Testis (tissue), 5 donors: Measurements from ENCODE around the gene RAD23B. TPM values are rescaled to one million over a fixed set of nuclear protein-coding genes. Genes with fewer than 3 reads are reported as not detected.

Source experiments
- DNase-seq: peaks from one replicate; pipeline ENCODE4 v3.0.0-alpha.2; 2019
- H3K27ac ChIP-seq, 2 donors: fragments of 200-600 bp; sonication (generic); one replicate each; pipeline ENCODE4 v1.5.1; 2019
- H3K27me3 ChIP-seq: fragments of 200-600 bp; sonication (generic); one replicate; pipeline ENCODE4 v1.5.1; 2019
- H3K36me3 ChIP-seq: fragments of 200-600 bp; sonication (generic); one replicate; pipeline ENCODE4 v1.5.1; 2017; ENCODE audit warnings: low read depth; ENCODE audit errors: missing control alignments
- H3K4me1 ChIP-seq: fragments of 200-600 bp; sonication (generic); one replicate; pipeline ENCODE4 v1.5.1; 2019
- H3K4me3 ChIP-seq, 2 donors: fragments of 200-600 bp; sonication (generic); one replicate each; pipeline ENCODE4 v1.5.1; 2017 to 2019
- H3K9me3 ChIP-seq: fragments of 200-600 bp; sonication (generic); one replicate; pipeline ENCODE4 v1.5.1; 2017
- POLR2A ChIP-seq: fragments of 450-650 bp; IDR thresholded peaks from one replicate; pipeline ENCODE4 v1.6.1; 2017; ENCODE audit warnings: antibody characterized with exemption, mild to moderate bottlenecking, moderate library complexity
- WGBS, 2 donors: methylation state at CpG; one replicate each; pipeline ENCODE4 v1.1.5; 2018; 5-methylcytosine and 5-hydroxymethylcytosine counted together
- intact Hi-C: fragments of 100-400 bp; cut with DNase I; formaldehyde crosslinking; loops from one replicate; pipeline ENCODE4 v1.15.1; 2023; ENCODE audit warnings: low total_unique reads
- long read RNA-seq, 2 donors: transcript quantifications; one replicate each; lab custom pipeline, GENCODE V29; 2026
- polyA plus RNA-seq: library from polyadenylated mRNA; stranded (reverse); fragments of 350-450 nt; fragmentation: Illumina TruSeq; extraction: RNeasy Lipid Tissue Mini Kit (QIAGEN cat#74804); gene quantifications from one replicate; pipeline ENCODE4 v1.2.3, GENCODE V29; 2014; ENCODE audit warnings: low read depth, low replicate concordance; ENCODE audit not compliant: insufficient read depth
- total RNA-seq, 2 donors: library from RNA; depleted of rRNA; stranded (reverse); fragments of >200 nt; gene quantifications; one replicate each; pipeline ENCODE4 v1.2.3, GENCODE V29; 2016
- TF ChIP-seq, protein P1 (sequence below), 3 experiments: fragments of 450-650 bp in 2 of 3; fragments of 200-600 bp in 1 of 3; sonication (generic) in 1 of 3; IDR thresholded peaks; one replicate each; pipeline ENCODE4 v1.5.1; 2016 to 2019; ENCODE audit warnings: antibody characterized with exemption in 3 of 3, mild to moderate bottlenecking in 2 of 3, moderate library complexity in 1 of 3

RAD23B gene
- total RNA-seq: 100 to 1,000 TPM; 116 to 199 TPM
- 138 TPM for polyA plus RNA-seq
- long read RNA-seq, donor 1, full-length matches to known transcripts: 28 of 273 reads
- long read RNA-seq, donor 1, partial matches to known transcripts: 245 of 273 reads
- long read RNA-seq, donor 1, other reads (novel, unspliced or antisense): 0 of 273 reads
- long read RNA-seq, donor 2, full-length matches to known transcripts: 22 of 109 reads
- long read RNA-seq, donor 2, partial matches to known transcripts: 87 of 109 reads
- long read RNA-seq, donor 2, other reads (novel, unspliced or antisense): 0 of 109 reads

DNA sequence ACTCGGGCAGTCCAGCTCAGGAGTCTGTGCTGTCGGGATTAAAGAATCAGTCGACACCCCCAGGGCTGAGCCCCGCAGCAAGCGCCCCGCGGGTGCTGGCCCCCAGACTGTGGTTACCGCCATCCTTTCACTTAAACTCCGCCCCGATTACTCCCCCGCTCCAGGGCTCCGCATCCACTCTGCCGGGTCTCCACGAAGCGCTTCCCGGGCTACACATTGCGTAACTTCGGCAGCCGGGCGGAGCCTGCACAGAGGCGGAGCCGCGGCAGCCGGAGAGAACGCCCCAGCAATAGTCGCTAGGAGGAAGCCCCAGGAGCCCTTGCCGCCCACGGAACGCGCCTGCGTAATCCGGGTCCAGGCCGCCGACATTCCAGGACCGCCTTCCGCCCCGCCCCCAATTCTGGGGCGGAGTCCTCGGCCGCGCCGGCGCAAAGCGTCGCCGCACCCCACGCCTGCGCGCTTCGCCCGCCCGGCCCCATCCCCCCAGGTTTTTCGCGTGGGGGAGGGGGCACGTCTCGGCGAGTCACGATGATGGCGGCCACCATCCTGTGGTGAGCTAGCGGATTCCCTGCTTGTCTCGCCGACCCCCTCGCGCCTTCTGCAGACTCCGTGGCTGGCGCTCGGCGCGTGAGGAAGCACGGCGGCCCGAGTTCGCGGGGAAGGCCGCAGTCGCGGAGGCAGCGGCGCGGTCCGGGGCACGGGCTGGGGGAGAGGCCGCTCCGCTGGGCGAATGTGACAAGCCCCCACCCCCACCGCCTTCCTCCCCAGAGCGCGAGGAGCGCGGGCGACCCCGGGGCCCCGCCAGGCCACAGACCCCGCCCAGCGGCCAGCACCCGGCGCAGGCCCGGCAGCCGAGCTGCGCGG is at the start of gene RAD23B:
Gene RAD23B, plus strand, starts transcription at position 521 of the 864 bp plus-strand sequence. CDS start 351 bp downstream, outside the sequence.
- H3K4me1 ChIP-seq: peaks cover 20% of the 10 kb centered on the region
- H3K9me3 ChIP-seq: no peaks in the 10 kb centered on the region
- H3K36me3 ChIP-seq: no peaks in the 10 kb centered on the region
- intact Hi-C loops: no loop called here
- peak; percentile 98 for DNase-seq
- no peaks in the 10 kb centered on the region for H3K27me3 ChIP-seq
- peak within 1 kb of the TSS; percentile 85 to 99 for H3K4me3 ChIP-seq
- WGBS, 2 donors: 0 to 1% methylated on average over 3 to 89 of the region's 101 CpGs
- TF ChIP-seq, protein P1, sequence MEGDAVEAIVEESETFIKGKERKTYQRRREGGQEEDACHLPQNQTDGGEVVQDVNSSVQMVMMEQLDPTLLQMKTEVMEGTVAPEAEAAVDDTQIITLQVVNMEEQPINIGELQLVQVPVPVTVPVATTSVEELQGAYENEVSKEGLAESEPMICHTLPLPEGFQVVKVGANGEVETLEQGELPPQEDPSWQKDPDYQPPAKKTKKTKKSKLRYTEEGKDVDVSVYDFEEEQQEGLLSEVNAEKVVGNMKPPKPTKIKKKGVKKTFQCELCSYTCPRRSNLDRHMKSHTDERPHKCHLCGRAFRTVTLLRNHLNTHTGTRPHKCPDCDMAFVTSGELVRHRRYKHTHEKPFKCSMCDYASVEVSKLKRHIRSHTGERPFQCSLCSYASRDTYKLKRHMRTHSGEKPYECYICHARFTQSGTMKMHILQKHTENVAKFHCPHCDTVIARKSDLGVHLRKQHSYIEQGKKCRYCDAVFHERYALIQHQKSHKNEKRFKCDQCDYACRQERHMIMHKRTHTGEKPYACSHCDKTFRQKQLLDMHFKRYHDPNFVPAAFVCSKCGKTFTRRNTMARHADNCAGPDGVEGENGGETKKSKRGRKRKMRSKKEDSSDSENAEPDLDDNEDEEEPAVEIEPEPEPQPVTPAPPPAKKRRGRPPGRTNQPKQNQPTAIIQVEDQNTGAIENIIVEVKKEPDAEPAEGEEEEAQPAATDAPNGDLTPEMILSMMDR (IDR thresholded peaks at IDR 0.05): no peak
- TF ChIP-seq POLR2A: peak; percentile 33
- H3K27ac ChIP-seq: peak within 1 kb of the TSS; percentile 98

DNA sequence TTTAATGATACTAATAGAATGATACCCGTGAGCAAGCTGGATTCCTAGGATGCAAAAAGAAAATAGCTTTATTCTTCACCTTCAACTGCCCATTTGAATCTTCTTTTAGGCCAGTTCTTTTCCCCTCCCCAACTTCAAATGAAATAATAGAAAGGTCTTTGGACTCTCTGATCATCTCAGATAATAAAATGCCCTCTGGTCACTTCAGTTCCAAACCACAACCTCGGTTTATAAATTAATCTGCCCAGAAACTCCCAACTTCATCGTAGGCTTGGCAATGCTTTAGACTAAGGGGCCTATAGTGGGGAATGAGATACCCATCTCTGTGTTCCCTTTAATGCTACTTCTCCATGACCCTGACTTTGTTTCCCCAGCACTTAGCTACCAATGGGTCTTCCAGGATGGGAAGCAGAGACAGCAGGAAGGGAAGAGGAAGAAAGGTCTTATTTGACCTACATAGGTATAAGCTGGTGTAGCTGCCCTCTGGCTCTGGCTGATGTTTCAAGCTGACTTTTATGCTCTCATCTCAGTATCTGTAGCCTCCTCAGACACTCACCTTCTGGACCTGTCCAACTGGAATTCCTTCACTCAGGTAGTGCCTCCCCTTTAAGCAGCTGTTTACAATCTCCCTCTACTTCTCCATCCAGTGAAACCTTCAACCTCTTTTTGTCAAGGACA is 47.2 kb upstream of the RAD23B start:
- no peak for DNase-seq
- H3K27me3 ChIP-seq: no peaks in the 10 kb centered on the region
- no peaks in the 10 kb centered on the region for H3K4me1 ChIP-seq
- H3K9me3 ChIP-seq: no peaks in the 10 kb centered on the region
- no peaks in the 10 kb centered on the region for H3K36me3 ChIP-seq
- WGBS, 2 donors: 85 to 94% methylated on average over 3 of the region's 3 CpGs
- no peak overlapping the region for H3K27ac ChIP-seq
- intact Hi-C loops: no loop called here
- H3K4me3 ChIP-seq: no peak overlapping the region
- TF ChIP-seq POLR2A: no peak
- TF ChIP-seq, protein P1 (IDR thresholded peaks at IDR 0.05): no peak

DNA sequence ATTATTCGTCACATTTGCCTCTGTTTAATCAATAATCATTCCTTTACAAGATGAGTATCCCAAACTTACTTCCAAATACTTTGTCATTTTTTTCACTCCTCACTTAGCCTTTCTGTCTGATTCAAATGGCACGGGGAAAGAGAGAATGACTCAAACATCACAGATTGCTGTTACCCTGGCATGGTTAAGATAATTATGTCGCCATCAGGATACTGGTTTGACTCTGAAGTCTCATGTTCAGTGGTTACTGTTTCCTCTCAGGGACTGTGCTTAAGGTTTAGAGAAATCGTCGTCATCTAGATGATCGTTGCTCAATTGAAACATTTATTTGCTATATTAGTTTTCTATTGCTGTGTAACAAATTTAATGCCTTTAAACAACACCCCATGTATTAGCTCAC is 45.2 kb upstream of the RAD23B start:
- H3K4me1 ChIP-seq: no peaks in the 10 kb centered on the region
- no peak overlapping the region for H3K4me3 ChIP-seq
- DNase-seq: no peak
- no peaks in the 10 kb centered on the region for H3K36me3 ChIP-seq
- H3K27me3 ChIP-seq: no peaks in the 10 kb centered on the region
- WGBS, 2 donors: 85 to 95% methylated on average over 6 of the region's 6 CpGs
- intact Hi-C loops: no loop called here
- H3K27ac ChIP-seq: no peak overlapping the region
- TF ChIP-seq POLR2A: no peak
- TF ChIP-seq, protein P1 (IDR thresholded peaks at IDR 0.05): no peak
- H3K9me3 ChIP-seq: no peaks in the 10 kb centered on the region

DNA sequence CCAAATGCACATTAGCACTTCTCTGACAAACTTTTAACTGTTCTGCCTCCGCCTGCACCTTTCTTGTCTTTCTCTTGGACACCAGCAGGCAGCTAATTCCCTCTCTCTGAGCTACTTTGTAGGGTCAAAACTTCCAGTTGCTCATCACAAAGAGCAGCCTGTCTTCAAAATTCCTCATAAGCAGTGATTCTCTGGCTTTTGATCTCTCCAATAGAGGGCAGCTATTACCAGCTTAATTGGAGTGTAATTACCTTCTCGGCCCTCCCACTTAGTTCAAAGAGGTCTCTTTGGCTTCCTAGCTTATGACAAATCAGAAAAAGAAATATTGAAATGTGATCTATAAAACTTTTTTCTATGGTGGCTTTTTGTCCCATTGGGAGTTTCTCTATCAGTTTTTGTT is 43.6 kb upstream of the RAD23B start:
- intact Hi-C loops: no loop called here
- H3K4me1 ChIP-seq: no peaks in the 10 kb centered on the region
- TF ChIP-seq, protein P1 (IDR thresholded peaks at IDR 0.05): no peak
- TF ChIP-seq POLR2A: no peak
- no peaks in the 10 kb centered on the region for H3K9me3 ChIP-seq
- no peaks in the 10 kb centered on the region for H3K27me3 ChIP-seq
- 58 to 62% methylated on average over 2 of the region's 2 CpGs for WGBS, 2 donors
- H3K4me3 ChIP-seq: no peak overlapping the region
- no peak for DNase-seq
- no peak overlapping the region for H3K27ac ChIP-seq
- H3K36me3 ChIP-seq: no peaks in the 10 kb centered on the region
